WTC11 (cell line): Measurements from ENCODE around the gene MACF1. TPM values are rescaled to one million over a fixed set of nuclear protein-coding genes. Genes with fewer than 3 reads are reported as not detected.

ENCODE experiments used
- ATAC-seq: fragments of 200-7000 bp; cut with Tn5 transposase; 2 replicates; pipeline ENCODE4 v1.10.0; 2021; ENCODE audit warnings: mild to moderate bottlenecking, moderate library complexity
- CTCF ChIA-PET: fragments of 300-600 bp; sonication (Branson Sonifier 250); formaldehyde crosslinking; loops from one replicate; lab custom pipeline; 2021; ENCODE audit warnings: antibody characterized with exemption; lab: Charles Lee
- POLR2A ChIA-PET: fragments of 350-600 bp; sonication (Branson Sonifier 250); formaldehyde crosslinking; loops from one replicate; lab custom pipeline; 2021; ENCODE audit warnings: antibody characterized with exemption; lab: Charles Lee
- DNase-seq: peaks from one replicate; pipeline ENCODE4 v3.0.0; 2021; ENCODE audit warnings: low spot score
- H3K27ac Mint-ChIP-seq: 2 replicates; pipeline ENCODE4 v1.8.0; 2021; ENCODE audit warnings: mixed read lengths
- H3K27me3 Mint-ChIP-seq: 2 replicates; pipeline ENCODE4 v1.8.0; 2021; ENCODE audit warnings: low read depth, mild to moderate bottlenecking, moderate library complexity, mixed read lengths
- H3K36me3 Mint-ChIP-seq: 2 replicates; pipeline ENCODE4 v1.8.0; 2021; ENCODE audit warnings: mixed read lengths
- H3K4me1 Mint-ChIP-seq: 2 replicates; pipeline ENCODE4 v1.8.0; 2022; ENCODE audit warnings: mixed read lengths
- H3K4me3 Mint-ChIP-seq: 2 replicates; pipeline ENCODE4 v1.8.0; 2021; ENCODE audit warnings: mild to moderate bottlenecking, moderate library complexity, mixed read lengths
- H3K9me3 Mint-ChIP-seq: 2 replicates; pipeline ENCODE4 v1.8.0; 2021; ENCODE audit warnings: mixed read lengths
- ELF4 ChIP-seq: sonication (generic); formaldehyde crosslinking; IDR thresholded peaks from 2 replicates; pipeline ENCODE4 v1.8.1; 2022; ENCODE audit warnings: low read depth, mild to moderate bottlenecking, moderate library complexity, missing genetic modification reagents
- EMX1 ChIP-seq: fragments of 250-450 bp; sonication (Bioruptor Pico); IDR thresholded peaks from 2 replicates; pipeline ENCODE4 v1.8.0; 2021; ENCODE audit warnings: mild to moderate bottlenecking
- ETV6 ChIP-seq: sonication (generic); formaldehyde crosslinking; IDR thresholded peaks from 2 replicates; pipeline ENCODE4 v1.8.1; 2022; ENCODE audit warnings: mild to moderate bottlenecking, missing genetic modification reagents
- FOXK1 ChIP-seq: sonication (generic); formaldehyde crosslinking; IDR thresholded peaks from 2 replicates; pipeline ENCODE4 v1.8.0; 2022; ENCODE audit warnings: mild to moderate bottlenecking, moderate library complexity, missing genetic modification reagents
- JUN ChIP-seq: sonication (generic); formaldehyde crosslinking; IDR thresholded peaks from 2 replicates; pipeline ENCODE4 v1.8.0; 2023; ENCODE audit warnings: mild to moderate bottlenecking, missing genetic modification reagents
- KAT7 ChIP-seq: sonication (generic); formaldehyde crosslinking; IDR thresholded peaks from 2 replicates; pipeline ENCODE4 v1.8.1; 2023; ENCODE audit warnings: missing genetic modification reagents, mild to moderate bottlenecking, borderline replicate concordance
- MAX ChIP-seq: sonication (generic); formaldehyde crosslinking; IDR thresholded peaks from 2 replicates; pipeline ENCODE4 v1.8.0; 2022; ENCODE audit warnings: mild to moderate bottlenecking, missing genetic modification reagents
- NR1H2 ChIP-seq: sonication (generic); formaldehyde crosslinking; IDR thresholded peaks from 2 replicates; pipeline ENCODE4 v1.9.0; 2021; ENCODE audit warnings: mild to moderate bottlenecking, moderate library complexity, missing genetic modification reagents
- PRDM15 ChIP-seq: sonication (generic); formaldehyde crosslinking; IDR thresholded peaks from 2 replicates; pipeline ENCODE4 v1.8.0; 2022; ENCODE audit warnings: missing genetic modification reagents
- PREB ChIP-seq: sonication (generic); formaldehyde crosslinking; IDR thresholded peaks from 2 replicates; pipeline ENCODE4 v1.8.1; 2022; ENCODE audit warnings: mild to moderate bottlenecking, missing genetic modification reagents, moderate library complexity, borderline replicate concordance
- SMAD4 ChIP-seq: sonication (generic); formaldehyde crosslinking; IDR thresholded peaks from 2 replicates; pipeline ENCODE4 v1.8.0; 2022; ENCODE audit warnings: mild to moderate bottlenecking, missing genetic modification reagents
- SOX15 ChIP-seq: fragments of 250-450 bp; sonication (Bioruptor Pico); IDR thresholded peaks from 2 replicates; pipeline ENCODE4 v1.9.0; 2021; ENCODE audit warnings: mild to moderate bottlenecking
- ZNF317 ChIP-seq: sonication (generic); formaldehyde crosslinking; IDR thresholded peaks from 2 replicates; pipeline ENCODE4 v1.8.1; 2023; ENCODE audit warnings: low read depth, mild to moderate bottlenecking, moderate library complexity, missing genetic modification reagents, borderline replicate concordance
- ZNF671 ChIP-seq: fragments of 250-450 bp; sonication (Bioruptor Pico); IDR thresholded peaks from 2 replicates; pipeline ENCODE4 v1.8.0; 2021; ENCODE audit warnings: mild to moderate bottlenecking
- total RNA-seq: library from RNA; stranded (reverse); gene quantifications from 3 replicates; pipeline ENCODE4 v1.2.3, GENCODE V29; 2021
- TF ChIP-seq, protein P1 (sequence below): sonication (generic); formaldehyde crosslinking; IDR thresholded peaks from 2 replicates; pipeline ENCODE4 v1.8.1; 2023; ENCODE audit warnings: mild to moderate bottlenecking, missing genetic modification reagents, borderline replicate concordance
- TF ChIP-seq, protein P2 (sequence below): fragments of 250-450 bp; sonication (Bioruptor Pico); IDR thresholded peaks from 2 replicates; pipeline ENCODE4 v1.8.0; 2021; ENCODE audit warnings: mild to moderate bottlenecking

The MACF1 gene
- total RNA-seq, 1 experiment from 2014 or later: 327 TPM

DNA sequence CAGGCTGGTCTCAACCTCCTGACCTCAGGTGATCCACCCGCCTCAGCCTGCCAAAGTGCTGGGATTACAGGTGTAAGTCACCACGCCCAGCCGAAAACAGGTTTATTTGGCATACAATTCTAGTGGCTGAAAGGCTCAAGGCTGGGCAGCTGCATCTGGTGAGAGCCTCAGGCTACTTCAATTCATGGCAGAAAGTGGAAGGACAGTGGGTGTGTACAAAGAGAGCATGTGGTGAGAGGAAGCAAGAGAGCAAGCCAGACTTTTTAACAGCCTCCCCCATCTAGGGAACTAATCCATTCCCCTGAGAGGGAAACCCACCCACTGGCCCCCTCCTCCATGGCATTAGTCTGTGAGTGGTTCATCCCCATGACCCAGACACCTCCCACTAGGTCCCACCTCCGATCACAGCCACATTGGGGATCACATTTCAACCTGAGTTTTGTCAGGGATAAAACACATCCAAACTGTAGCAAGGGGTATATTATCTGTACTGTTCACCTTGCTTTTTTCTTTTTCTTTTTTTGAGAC lies 296.4 kb downstream of the MACF1 start:
- H3K9me3 Mint-ChIP-seq: peaks cover 4% of the 10 kb centered on the region
- POLR2A ChIA-PET: no interaction called here
- no peak for ATAC-seq

More for the DNA sequence above, 296.4 kb downstream of the MACF1 start:
- no peak overlapping the region for H3K27ac Mint-ChIP-seq
- no peak for TF ChIP-seq SMAD4 (CRISPR knock-in tag)
- TF ChIP-seq ZNF317 (CRISPR knock-in tag): no peak
- TF ChIP-seq ETV6: no peak
- TF ChIP-seq PREB (CRISPR knock-in tag): no peak
- TF ChIP-seq PRDM15 (CRISPR knock-in tag): no peak
- TF ChIP-seq, protein P1, sequence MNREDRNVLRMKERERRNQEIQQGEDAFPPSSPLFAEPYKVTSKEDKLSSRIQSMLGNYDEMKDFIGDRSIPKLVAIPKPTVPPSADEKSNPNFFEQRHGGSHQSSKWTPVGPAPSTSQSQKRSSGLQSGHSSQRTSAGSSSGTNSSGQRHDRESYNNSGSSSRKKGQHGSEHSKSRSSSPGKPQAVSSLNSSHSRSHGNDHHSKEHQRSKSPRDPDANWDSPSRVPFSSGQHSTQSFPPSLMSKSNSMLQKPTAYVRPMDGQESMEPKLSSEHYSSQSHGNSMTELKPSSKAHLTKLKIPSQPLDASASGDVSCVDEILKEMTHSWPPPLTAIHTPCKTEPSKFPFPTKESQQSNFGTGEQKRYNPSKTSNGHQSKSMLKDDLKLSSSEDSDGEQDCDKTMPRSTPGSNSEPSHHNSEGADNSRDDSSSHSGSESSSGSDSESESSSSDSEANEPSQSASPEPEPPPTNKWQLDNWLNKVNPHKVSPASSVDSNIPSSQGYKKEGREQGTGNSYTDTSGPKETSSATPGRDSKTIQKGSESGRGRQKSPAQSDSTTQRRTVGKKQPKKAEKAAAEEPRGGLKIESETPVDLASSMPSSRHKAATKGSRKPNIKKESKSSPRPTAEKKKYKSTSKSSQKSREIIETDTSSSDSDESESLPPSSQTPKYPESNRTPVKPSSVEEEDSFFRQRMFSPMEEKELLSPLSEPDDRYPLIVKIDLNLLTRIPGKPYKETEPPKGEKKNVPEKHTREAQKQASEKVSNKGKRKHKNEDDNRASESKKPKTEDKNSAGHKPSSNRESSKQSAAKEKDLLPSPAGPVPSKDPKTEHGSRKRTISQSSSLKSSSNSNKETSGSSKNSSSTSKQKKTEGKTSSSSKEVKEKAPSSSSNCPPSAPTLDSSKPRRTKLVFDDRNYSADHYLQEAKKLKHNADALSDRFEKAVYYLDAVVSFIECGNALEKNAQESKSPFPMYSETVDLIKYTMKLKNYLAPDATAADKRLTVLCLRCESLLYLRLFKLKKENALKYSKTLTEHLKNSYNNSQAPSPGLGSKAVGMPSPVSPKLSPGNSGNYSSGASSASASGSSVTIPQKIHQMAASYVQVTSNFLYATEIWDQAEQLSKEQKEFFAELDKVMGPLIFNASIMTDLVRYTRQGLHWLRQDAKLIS (CRISPR knock-in tag): no peak
- no peak for TF ChIP-seq NR1H2 (CRISPR knock-in tag)
- TF ChIP-seq JUN (CRISPR knock-in tag): no peak
- no peak for TF ChIP-seq ZNF671 (CRISPR knock-in tag)
- no peak for TF ChIP-seq KAT7
- TF ChIP-seq ELF4 (CRISPR knock-in tag): no peak
- TF ChIP-seq FOXK1 (CRISPR knock-in tag): no peak
- TF ChIP-seq, protein P2, sequence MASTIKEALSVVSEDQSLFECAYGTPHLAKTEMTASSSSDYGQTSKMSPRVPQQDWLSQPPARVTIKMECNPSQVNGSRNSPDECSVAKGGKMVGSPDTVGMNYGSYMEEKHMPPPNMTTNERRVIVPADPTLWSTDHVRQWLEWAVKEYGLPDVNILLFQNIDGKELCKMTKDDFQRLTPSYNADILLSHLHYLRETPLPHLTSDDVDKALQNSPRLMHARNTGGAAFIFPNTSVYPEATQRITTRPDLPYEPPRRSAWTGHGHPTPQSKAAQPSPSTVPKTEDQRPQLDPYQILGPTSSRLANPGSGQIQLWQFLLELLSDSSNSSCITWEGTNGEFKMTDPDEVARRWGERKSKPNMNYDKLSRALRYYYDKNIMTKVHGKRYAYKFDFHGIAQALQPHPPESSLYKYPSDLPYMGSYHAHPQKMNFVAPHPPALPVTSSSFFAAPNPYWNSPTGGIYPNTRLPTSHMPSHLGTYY (CRISPR knock-in tag): no peak
- TF ChIP-seq SOX15 (CRISPR knock-in tag): no peak
- no peak for TF ChIP-seq MAX
- TF ChIP-seq EMX1 (CRISPR knock-in tag): no peak
- TF ChIP-seq, all 79 proteins: peak for 0
- CTCF ChIA-PET: no interaction called here
- Mint-ChIP-seq H3K4me3 (no peak overlapping the region), H3K27me3 (peaks cover 3% of the 10 kb centered on the region), H3K4me1 (peaks cover 17% of the 10 kb centered on the region), H3K36me3 (no peaks in the 10 kb centered on the region)
- DNase-seq: no peak
